SU-DHL-6 (cell line): ENCODE measurements around the gene ZNF516.
"Not testable (repeated sequence)": the region's sequence is repeated elsewhere in the genome, so short reads cannot be mapped to it uniquely, and the experiment has no call there.

Experiments
- H2AFZ ChIP-seq: fragments of 200-600 bp; sonication (generic); 2 replicates; pipeline ENCODE4 v1.6.1; 2014; ENCODE audit warnings: low read depth, mild to moderate bottlenecking, moderate library complexity, mixed read lengths, antibody characterized with exemption, low read length; ENCODE audit not compliant: severe bottlenecking
- H3F3A ChIP-seq: fragments of 200-600 bp; shearing (Covaris generic); 2 replicates; pipeline ENCODE4 v1.6.0; 2016; ENCODE audit warnings: antibody characterized with exemption, mild to moderate bottlenecking; ENCODE audit not compliant: insufficient read depth
- H3K27ac ChIP-seq: fragments of 200-600 bp; sonication (generic); 2 replicates; pipeline ENCODE4 v1.5.1; 2016; ENCODE audit warnings: low read depth, mild to moderate bottlenecking, low read length, moderate library complexity, mixed read lengths
- H3K27me3 ChIP-seq: fragments of 200-600 bp; sonication (generic), shearing (Covaris generic); 2 replicates; pipeline ENCODE4 v1.6.0; 2014; ENCODE audit warnings: mild to moderate bottlenecking, low read length
- H3K36me3 ChIP-seq: fragments of 200-600 bp; sonication (generic); 2 replicates; pipeline ENCODE4 v1.6.1; 2014; ENCODE audit warnings: mild to moderate bottlenecking, low read length, mixed read lengths
- H3K4me2 ChIP-seq: fragments of 300-600, 200-600 bp; shearing (Covaris generic), sonication (generic); 2 replicates; pipeline ENCODE4 v1.6.0; 2014; ENCODE audit warnings: low read length, low read depth, mild to moderate bottlenecking; ENCODE audit not compliant: poor library complexity, severe bottlenecking
- H3K4me3 ChIP-seq: fragments of 200-600 bp; sonication (generic); 2 replicates; pipeline ENCODE4 v1.5.1; 2014; ENCODE audit warnings: antibody characterized with exemption, low read length, mild to moderate bottlenecking, mixed read lengths; ENCODE audit not compliant: insufficient read depth, poor library complexity, severe bottlenecking
- H3K79me2 ChIP-seq: fragments of 200-600 bp; sonication (generic); 2 replicates; pipeline ENCODE4 v1.6.1; 2014; ENCODE audit warnings: mild to moderate bottlenecking, low read length, moderate library complexity; ENCODE audit not compliant: insufficient read depth
- H3K9ac ChIP-seq: fragments of 200-600 bp; sonication (generic); 2 replicates; pipeline ENCODE4 v1.7.0; 2014; ENCODE audit warnings: mild to moderate bottlenecking, low read length
- H3K9me2 ChIP-seq: fragments of 200-600 bp; sonication (generic); replicated peaks from 2 replicates; pipeline ENCODE4 v1.6.1; 2014; ENCODE audit warnings: low read length; ENCODE audit not compliant: insufficient read depth
- H3K9me3 ChIP-seq: fragments of 200-600 bp; sonication (generic); 2 replicates; pipeline ENCODE4 v1.6.1; 2014; ENCODE audit warnings: low read length, mixed read lengths; ENCODE audit not compliant: insufficient read depth
- H4K20me1 ChIP-seq: fragments of 200-600 bp; sonication (generic); 2 replicates; pipeline ENCODE4 v1.6.1; 2014; ENCODE audit warnings: low read depth, mild to moderate bottlenecking, antibody characterized with exemption, low read length, moderate library complexity, mixed read lengths
- CTCF ChIP-seq: fragments of 200-600 bp; sonication (generic); IDR thresholded peaks from one replicate; pipeline ENCODE4 v1.5.1; 2017; ENCODE audit warnings: antibody characterized with exemption, mild to moderate bottlenecking, low read length, moderate library complexity; ENCODE audit not compliant: insufficient read depth, poor library complexity, severe bottlenecking
- EZH2phosphoT487 ChIP-seq: fragments of 200-600 bp; sonication (generic), shearing (Covaris generic); conservative IDR thresholded peaks from 2 replicates; pipeline ENCODE4 v1.6.1; 2018; ENCODE audit warnings: mild to moderate bottlenecking, antibody characterized with exemption, low read length, moderate library complexity, mixed read lengths

Gene ZNF516

GRCh38 chr18:76474824-76475223 is 20.2 kb downstream of the ZNF516 start:
- Histone ChIP-seq H3K9ac (no peak overlapping the region), H3F3A (no peaks in the 10 kb centered on the region), H3K36me3 (0 out of 2 replicates have a peak, but pooled peaks cover 3% of the 10 kb centered on the region), H3K79me2 (peaks cover 93% of the 10 kb centered on the region), H4K20me1 (peaks cover 42% of the 10 kb centered on the region), H3K4me3 (no peak overlapping the region), H3K4me2 (no peak overlapping the region), H3K9me2 (no peaks in the 10 kb centered on the region), H3K27me3 (no peaks in the 10 kb centered on the region), H3K9me3 (no peaks in the 10 kb centered on the region), H3K27ac (no peak overlapping the region), H2AFZ (no peak overlapping the region)
- no peak for TF ChIP-seq CTCF
- TF ChIP-seq EZH2phosphoT487: no peak

- not testable (repeated sequence) for H3K9me3 ChIP-seq, H3K27me3 ChIP-seq, H3K36me3 ChIP-seq, H3K4me3 ChIP-seq, H3K4me2 ChIP-seq, H2AFZ ChIP-seq, H3F3A ChIP-seq, H3K27ac ChIP-seq, H3K9me2 ChIP-seq, H3K9ac ChIP-seq
- Histone ChIP-seq H3K79me2 (peaks cover 96% of the 10 kb centered on the region), H4K20me1 (peaks cover 51% of the 10 kb centered on the region)
Observed at GRCh38 chr18:76473521-76473920, 21.5 kb downstream of the ZNF516 start.

GRCh38 chr18:76472829-76473228 is 22.2 kb downstream of the ZNF516 start:
- no peaks in the 10 kb centered on the region for H3F3A ChIP-seq
- H3K9ac ChIP-seq: no peak overlapping the region
- no peak overlapping the region for H2AFZ ChIP-seq
- no peak overlapping the region for H3K27ac ChIP-seq
- TF ChIP-seq CTCF (no peak), EZH2phosphoT487 (no peak)
- no peak overlapping the region for H3K4me2 ChIP-seq
- H3K27me3 ChIP-seq: no peaks in the 10 kb centered on the region
- no peaks in the 10 kb centered on the region for H3K9me2 ChIP-seq
- no peak overlapping the region for H3K4me3 ChIP-seq
- peaks cover 97% of the 10 kb centered on the region for H3K79me2 ChIP-seq
- H4K20me1 ChIP-seq: peaks cover 47% of the 10 kb centered on the region
- 0 out of 2 replicates have a peak, but pooled peaks cover 3% of the 10 kb centered on the region for H3K36me3 ChIP-seq
- no peaks in the 10 kb centered on the region for H3K9me3 ChIP-seq

- H3F3A ChIP-seq: no peaks in the 10 kb centered on the region
- H3K27me3 ChIP-seq: no peaks in the 10 kb centered on the region
- no peaks in the 10 kb centered on the region for H3K9me2 ChIP-seq
- no peak for TF ChIP-seq EZH2phosphoT487
- no peak for TF ChIP-seq CTCF
- H3K27ac ChIP-seq: no peak overlapping the region
- no peak overlapping the region for H2AFZ ChIP-seq
- H3K9me3 ChIP-seq: no peaks in the 10 kb centered on the region
- H3K4me3 ChIP-seq: no peak overlapping the region
- no peak overlapping the region for H3K9ac ChIP-seq
- 0 out of 2 replicates have a peak, but pooled peaks cover 3% of the 10 kb centered on the region for H3K36me3 ChIP-seq
- H3K79me2 ChIP-seq: peaks cover 95% of the 10 kb centered on the region
- no peak overlapping the region for H3K4me2 ChIP-seq
- peaks cover 38% of the 10 kb centered on the region for H4K20me1 ChIP-seq
Observed at GRCh38 chr18:76471593-76471992, 23.4 kb downstream of the ZNF516 start.
